HG02840 (cell line): ENCODE results near the gene ANXA6.
A peak's percentile ranks its signal among the peaks of the same experiment; 100 is the strongest.

Experiments
- ATAC-seq: cut with Tn5 transposase; IDR thresholded peaks from one replicate; pipeline ENCODE4 v1.9.1; 2021; ENCODE audit warnings: mild to moderate bottlenecking, moderate library complexity, moderate number of reproducible peaks; ENCODE audit not compliant: unreplicated experiment, low FRiP score

ANXA6 gene

GRCh38 chr5:151154931-151155774, 2.4 kb downstream of the ANXA6 start:
- no peak for ATAC-seq

DNA sequence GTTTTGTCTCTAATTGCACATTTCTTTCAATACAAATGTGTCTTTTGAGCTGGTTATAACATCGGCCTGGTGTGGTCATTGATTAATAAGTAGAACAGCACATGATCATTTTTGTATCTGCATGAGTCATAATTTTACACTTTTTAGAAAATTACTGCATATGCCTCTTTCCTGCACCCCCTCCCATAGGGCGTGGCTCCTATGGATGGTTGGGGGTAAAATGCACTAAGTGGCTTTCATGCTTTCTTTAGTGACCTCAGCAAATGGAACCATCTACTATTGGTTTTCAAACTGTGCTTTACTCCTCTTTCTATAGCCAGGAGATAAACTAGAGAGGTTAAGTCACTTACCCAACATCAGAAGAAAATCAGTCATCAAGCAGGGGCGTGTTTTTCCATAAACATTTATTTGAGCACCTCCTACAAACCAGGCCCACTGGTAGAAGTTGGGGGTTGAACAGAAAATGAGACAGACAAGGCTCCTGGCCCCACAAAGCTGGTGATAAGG, 3.8 kb downstream of the ANXA6 start:
- ATAC-seq, result no peak

- no peak for ATAC-seq
These were observed 4.3 kb downstream of the ANXA6 start for GRCh38 chr5:151153300-151153699.

DNA sequence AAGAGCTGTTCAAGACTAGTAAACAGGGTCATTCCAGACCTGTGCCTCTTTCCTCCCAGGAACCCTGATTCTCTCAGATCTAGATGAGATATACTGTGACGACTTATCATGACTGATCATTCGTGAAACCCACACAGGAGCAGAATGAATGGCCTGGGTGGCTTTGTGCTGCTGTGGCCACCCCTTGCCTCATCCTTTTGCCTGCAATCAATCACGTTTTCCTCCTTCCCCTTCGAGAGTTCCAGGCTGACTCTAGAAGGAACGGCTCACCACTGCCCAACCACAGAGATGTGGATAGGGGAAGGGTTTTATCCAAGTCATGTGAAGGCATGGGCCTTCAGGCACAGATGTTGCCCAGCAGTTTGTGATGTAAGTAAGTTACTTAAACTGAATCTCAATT, 5.8 kb downstream of the ANXA6 start:
- peak; percentile 34 for ATAC-seq

- no peak for ATAC-seq
These were observed 6.3 kb downstream of the ANXA6 start for GRCh38 chr5:151151263-151151660.

- no peak for ATAC-seq
These were observed 6.9 kb downstream of the ANXA6 start for GRCh38 chr5:151150471-151151262.

- no peak for ATAC-seq
These were observed 9.0 kb downstream of the ANXA6 start for GRCh38 chr5:151148583-151148982.

DNA sequence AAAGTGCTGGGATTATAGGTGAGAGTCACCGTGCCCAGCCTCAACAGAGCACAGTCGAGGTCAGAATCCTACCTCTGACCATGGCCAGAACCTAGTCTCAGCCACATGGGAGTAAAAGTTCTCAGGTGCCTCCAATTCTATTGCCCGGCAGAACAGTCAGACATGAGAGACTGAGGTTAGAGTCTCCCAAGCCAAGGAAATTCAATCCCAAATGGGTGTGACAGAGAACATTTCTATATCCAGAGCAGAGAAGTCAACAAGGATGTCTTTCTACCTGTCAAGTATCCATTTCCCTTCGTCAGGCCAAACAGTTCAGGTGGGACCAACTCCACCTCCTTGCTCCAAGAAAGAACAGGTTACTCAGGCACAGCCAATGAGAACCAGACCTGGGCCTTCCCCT, 10.5 kb downstream of the ANXA6 start:
- no peak for ATAC-seq

DNA sequence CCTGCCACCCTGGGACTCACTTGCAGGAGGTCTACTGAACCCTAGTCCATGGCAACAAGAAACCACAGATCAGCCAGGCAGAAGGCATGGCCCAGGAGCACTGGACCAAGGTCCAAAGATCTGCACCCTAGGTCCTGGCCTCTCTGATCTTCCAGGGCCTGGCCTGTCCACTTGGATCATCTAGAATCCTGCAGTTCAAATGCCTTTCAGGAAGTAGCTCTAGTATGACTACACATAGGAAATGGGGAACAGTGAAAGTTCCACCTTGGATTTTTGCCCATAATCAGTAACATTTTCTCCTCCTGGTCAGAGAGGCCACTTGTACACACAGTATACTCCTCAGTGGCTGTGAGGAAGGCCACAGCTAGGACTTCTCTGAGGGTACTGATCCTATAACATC, 11.5 kb downstream of the ANXA6 start:
- no peak for ATAC-seq

DNA sequence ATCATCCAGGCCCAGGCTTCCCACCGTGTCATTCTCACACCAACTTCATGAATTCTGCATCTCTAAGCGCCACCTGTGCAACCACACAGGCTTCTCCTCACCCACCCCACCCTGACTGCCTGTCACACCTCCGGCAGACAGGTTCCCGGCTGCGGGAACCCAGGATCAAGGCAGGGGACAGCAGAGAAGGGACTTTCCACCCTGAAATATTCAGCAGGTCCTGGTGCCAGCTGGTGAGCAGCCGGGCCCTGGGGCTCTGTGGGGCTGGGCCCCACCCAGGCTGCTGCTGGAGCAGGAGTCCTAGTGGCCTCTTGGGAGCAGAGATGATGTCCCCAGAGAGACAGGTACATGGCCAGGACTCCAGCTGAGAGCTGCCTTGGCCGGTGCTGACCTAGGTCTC, 12.7 kb downstream of the ANXA6 start:
- no peak for ATAC-seq

DNA sequence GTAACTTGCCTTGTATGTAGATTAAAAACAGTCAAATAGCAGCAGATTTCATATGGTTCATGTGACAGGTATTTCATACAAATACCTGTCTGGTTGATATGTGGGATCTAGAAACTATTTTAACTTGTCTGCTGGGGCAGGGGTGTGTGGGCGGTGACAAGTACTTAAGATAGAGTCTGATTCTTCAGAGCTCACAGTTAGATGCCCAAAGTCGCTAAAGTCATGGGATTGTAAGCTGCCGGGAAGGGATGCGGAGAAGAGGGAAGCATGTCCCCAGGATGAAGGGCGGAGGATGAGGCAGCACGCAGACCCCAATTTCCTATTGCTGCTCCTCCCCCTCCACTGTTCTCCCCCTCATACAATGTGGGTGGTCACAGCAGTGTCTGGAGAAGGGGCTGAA, 13.3 kb downstream of the ANXA6 start:
- no peak for ATAC-seq

DNA sequence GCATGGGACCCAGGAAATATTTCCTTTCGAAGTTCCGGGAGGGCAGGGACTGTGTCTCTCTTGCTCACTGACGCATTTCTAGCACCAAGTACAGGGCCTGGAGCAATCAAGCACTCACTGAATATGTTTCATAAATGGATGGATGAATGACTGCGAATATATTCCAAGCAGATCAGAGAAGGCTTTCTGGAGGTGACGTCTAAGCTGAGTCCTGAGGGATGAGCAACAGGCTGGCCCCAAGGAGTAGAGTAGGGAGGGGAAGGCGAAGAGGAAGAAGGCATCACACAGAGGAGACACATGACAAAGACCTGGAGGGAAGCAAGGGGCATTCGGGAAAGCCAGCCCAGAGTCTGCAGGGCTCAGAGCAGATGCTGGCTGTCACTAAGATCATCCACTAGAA, 13.9 kb downstream of the ANXA6 start:
- no peak for ATAC-seq

DNA sequence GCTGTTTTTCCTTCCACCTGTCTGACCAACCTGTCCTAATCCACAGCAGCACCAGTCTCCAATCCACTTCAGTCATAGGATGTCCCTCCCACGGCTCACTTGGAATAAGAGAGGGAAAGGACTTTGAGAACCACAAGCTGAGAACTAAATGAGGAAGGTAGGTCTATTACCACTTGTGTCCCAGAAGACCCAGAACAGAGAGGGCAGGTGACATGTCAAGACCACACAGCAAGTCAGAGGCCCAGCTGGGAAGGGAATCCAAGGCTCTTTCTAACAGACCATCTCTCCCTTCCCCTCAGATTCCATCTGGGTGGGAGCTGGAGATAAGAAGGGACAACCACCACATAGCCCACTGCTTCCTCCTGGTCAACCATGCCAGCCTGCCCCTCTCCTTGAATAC, 14.6 kb downstream of the ANXA6 start:
- no peak for ATAC-seq

- peak; percentile 71 for ATAC-seq
These were observed 16.0 kb downstream of the ANXA6 start for GRCh38 chr5:151141535-151141934.

GRCh38 chr5:151140686-151141459, 16.7 kb downstream of the ANXA6 start:
- no peak for ATAC-seq

DNA sequence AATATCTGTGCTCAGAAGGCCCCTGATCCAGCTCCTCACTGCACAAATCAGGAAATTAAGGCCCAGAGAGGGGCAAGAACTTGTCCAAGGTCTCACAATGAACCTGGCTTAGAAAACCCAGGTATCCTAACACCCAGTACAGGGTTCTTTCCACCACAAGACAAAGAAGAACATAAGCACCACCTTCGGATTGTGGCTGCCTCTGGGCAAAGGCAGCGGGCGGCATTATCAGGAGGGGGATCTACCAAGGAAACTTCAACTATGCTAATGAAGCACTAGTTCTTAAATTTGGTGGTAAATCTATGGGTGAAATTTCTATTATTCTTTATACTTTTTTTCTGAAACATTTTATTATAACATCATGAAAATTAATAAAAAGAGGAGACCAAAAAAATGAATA, 17.9 kb downstream of the ANXA6 start:
- ATAC-seq, result no peak

DNA sequence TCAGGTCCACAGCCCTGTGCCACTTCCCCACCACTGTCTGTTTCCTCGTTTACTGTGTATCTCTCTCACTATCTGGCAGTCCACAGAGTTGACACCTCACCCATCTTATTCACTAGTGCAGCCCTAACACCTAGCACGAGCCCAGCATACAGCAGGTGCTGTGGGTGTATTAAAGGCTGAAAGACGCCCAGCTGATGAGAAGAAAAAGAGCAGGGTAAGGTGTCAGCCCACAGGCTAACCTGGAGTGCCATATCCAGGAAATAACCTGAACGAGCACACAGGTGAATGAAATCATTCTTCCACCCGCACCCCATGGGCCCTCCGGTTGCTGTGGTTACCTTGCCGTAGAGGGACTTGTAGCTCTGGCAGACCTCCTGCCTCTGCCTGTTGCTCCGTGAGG, 18.6 kb downstream of the ANXA6 start:
- ATAC-seq, result no peak

DNA sequence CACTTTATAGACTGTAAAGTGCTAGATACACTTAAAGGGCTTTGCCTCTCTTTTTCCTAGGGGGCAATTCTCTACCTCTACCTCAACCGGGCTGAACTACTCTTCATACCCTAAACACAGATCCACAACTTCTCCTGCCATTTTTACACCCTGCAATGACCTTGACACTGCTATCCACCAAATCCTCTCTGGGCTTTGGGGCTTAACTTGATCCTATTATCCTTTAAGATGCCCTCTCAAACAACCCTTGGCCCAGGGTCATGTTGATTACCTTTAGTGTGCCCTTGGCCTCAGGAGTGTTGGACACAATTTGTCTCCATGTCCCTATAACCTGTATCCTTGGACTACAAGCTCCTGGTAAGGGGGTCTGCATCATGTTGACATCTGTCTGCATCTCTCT, 19.5 kb downstream of the ANXA6 start:
- ATAC-seq, result no peak

GRCh38 chr5:151137067-151137825, 20.3 kb downstream of the ANXA6 start:
- no peak for ATAC-seq

GRCh38 chr5:151134228-151134627, 23.4 kb downstream of the ANXA6 start:
- ATAC-seq, result no peak
